Fibroblast of the aortic adventitia (primary cell): Measurements from ENCODE around the gene MED29. TPM values are rescaled to one million over a fixed set of nuclear protein-coding genes. Genes with fewer than 3 reads are reported as not detected.
A peak's percentile ranks its signal among the peaks of the same experiment; 100 is the strongest.

Source experiments
- DNase-seq: peaks from one replicate; pipeline ENCODE4 v3.0.0-alpha.2; 2010; ENCODE audit warnings: low read depth
- H3K4me3 ChIP-seq: 2 replicates; pipeline ENCODE4 v1.5.1; 2011; ENCODE audit warnings: low read depth, mild to moderate bottlenecking, control low read depth, low read length, moderate library complexity
- total RNA-seq: library from RNA; depleted of rRNA; stranded (reverse); fragments of >200 nt; gene quantifications from 2 replicates; pipeline ENCODE4 v1.2.3, GENCODE V29; 2012; ENCODE audit warnings: low replicate concordance
- TF ChIP-seq, protein P1 (sequence below): IDR thresholded peaks from 2 replicates; pipeline ENCODE4 v1.5.1; 2011; ENCODE audit warnings: mild to moderate bottlenecking, low read length, control low read depth, inconsistent platforms; ENCODE audit not compliant: insufficient read depth

The MED29 gene, protein sequence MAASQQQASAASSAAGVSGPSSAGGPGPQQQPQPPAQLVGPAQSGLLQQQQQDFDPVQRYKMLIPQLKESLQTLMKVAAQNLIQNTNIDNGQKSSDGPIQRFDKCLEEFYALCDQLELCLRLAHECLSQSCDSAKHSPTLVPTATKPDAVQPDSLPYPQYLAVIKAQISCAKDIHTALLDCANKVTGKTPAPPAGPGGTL
- total RNA-seq = 16.2 and 25.7 TPM in 2 replicates

DNA sequence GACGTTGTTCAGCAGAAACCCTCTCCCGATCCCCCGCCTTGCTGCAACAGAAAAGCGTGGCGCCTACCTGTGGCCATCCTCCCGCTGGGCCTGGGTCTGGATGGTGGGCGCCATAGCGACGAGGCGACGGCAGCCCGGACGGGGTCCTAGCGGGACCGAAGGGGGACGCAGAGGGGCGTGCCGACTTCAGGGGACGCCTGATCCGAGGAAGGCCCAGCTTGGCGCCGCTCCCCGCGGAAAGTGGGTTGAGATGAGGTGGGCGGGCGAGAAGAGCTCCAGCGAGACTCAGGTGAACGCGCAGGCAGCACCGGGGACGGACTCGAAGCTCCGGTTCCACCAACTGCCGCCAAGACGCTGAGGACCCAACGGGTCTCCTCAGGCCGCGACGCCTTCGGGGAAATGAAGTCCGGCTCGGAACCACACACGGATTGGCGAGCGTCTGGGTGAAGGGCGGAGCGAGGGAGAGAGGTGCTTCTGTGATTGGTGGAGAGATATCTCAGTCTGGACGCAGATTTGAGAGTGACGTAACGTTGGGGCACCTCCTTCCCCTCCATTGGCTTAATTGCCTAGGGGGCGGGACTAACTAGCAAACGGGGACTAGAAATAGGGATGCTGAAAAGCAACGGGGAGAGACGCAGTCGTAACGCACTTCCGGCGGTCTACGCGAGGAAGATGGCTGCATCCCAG is at the start of gene MED29, which contains the start of gene PAF1:
Gene MED29, plus strand, starts transcription at position 628 of the 687 bp plus-strand sequence. Its CDS starts 45 bp downstream, at position 673.
Gene PAF1, minus strand, starts transcription at position 356 of the 687 bp plus-strand sequence. Its CDS starts 242 bp downstream, at position 114.
- DNase-seq = peak; percentile 100
- H3K4me3 ChIP-seq = peak within 1 kb of the TSS; percentile 100
- TF ChIP-seq, protein P1, sequence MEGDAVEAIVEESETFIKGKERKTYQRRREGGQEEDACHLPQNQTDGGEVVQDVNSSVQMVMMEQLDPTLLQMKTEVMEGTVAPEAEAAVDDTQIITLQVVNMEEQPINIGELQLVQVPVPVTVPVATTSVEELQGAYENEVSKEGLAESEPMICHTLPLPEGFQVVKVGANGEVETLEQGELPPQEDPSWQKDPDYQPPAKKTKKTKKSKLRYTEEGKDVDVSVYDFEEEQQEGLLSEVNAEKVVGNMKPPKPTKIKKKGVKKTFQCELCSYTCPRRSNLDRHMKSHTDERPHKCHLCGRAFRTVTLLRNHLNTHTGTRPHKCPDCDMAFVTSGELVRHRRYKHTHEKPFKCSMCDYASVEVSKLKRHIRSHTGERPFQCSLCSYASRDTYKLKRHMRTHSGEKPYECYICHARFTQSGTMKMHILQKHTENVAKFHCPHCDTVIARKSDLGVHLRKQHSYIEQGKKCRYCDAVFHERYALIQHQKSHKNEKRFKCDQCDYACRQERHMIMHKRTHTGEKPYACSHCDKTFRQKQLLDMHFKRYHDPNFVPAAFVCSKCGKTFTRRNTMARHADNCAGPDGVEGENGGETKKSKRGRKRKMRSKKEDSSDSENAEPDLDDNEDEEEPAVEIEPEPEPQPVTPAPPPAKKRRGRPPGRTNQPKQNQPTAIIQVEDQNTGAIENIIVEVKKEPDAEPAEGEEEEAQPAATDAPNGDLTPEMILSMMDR = no peak

DNA sequence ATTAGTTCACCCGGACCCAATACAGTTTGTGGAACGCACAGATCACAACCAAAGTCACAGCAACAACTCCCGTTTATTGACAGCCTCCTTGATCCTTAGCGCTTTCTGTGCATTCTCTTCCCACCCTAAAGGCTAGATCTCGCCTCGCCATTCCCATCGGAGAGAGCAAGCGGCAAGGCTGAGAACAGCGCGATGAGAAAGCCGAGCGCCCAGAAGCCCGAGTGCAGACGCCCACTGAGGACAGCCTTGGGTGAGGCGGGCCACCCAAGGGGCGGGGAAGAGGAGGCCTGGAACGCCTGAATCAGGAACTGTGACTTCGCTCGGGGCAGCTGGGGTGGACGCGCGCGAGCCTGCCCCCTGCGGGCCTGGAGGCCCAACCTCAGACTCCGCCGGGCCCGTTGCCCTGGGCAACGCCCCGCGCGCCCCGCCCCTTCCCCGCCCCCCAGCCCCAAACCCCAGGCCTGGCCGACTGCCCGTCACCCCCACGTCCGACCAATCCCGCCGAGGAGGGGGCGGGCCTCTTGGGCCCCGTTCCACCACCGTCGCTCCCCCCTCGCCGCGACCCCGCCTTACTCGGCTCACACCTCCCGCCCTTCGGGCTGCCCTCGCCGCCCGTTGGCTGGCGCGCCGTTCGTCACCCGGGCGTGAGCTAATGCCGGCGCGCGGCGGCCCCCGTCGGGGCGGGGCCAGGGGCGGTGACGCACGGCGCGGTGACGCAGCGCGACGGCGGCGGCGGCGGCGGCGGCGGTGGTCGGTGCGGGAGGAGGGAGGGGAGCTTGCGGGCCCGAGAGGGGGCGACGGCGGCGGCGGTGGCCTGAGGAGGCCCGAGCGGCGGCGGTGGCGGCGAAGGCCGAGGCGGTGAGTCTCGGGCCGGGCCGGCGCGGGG is 49.2 kb upstream of the MED29 start, which contains the start of gene SAMD4B:
Gene SAMD4B, plus strand, starts transcription at position 703 of the 886 bp plus-strand sequence. CDS start 14,473 bp downstream, outside the sequence.
- TF ChIP-seq, protein P1 = peak; percentile 66
- DNase-seq = peak; percentile 97
- H3K4me3 ChIP-seq = peak within 1 kb of the TSS; percentile 99

DNA sequence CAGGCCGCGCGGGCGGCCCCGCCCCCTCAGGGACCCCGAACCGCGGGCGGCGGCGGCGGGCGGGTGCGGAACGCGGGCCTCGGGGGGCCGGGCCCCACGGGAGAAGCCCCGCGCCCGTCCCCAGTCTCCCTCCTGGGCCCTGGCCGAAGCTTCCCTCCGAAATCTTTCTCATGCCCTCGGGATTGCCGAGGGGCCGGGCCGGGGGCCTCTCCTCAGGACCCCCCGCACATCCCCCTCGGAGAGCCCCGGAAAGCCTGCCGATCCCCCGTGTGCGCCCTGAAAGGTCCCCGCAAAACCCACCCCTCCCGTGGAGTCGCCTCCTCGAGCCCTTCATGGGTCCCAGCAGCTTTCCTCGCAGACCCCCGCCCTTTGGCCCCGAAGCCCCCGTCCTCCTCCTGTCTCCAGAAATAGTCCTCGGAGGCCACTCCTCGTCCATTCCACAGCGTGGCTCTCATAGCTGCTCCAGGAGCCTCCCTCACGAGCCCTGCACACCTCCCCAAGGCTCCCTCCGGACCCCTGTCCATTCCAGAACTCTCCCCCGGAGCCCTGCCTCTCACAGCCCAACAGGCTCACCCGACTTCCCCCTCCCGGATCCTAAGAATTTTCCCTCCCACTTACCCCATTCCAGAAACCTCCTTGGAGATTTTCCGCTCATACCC is 48.4 kb upstream of the MED29 start:
- no peak for DNase-seq
- peak overlapping the region; percentile 81 for H3K4me3 ChIP-seq
- TF ChIP-seq, protein P1 = no peak

DNA sequence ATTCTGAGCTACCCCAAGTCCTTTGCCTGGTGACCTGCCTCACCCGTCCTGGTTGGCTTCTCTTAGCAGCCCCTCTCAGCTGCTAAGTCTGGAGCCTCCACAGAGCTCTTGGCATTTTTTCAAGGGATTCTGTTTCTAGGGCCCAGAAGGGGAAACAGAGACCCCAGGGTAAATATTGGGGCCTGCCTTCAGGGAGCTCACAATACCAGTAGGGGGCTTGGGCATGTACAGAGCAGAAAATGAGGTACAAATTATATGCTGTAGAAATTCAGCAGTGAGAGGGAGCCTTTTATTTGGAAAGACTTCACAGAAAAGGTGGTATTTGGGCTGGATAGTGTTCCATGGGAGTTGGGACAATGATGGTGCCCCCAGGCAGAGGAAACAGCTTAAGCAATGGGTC is 45.2 kb upstream of the MED29 start:
- no peak overlapping the region for H3K4me3 ChIP-seq
- TF ChIP-seq, protein P1 = no peak
- no peak for DNase-seq

DNA sequence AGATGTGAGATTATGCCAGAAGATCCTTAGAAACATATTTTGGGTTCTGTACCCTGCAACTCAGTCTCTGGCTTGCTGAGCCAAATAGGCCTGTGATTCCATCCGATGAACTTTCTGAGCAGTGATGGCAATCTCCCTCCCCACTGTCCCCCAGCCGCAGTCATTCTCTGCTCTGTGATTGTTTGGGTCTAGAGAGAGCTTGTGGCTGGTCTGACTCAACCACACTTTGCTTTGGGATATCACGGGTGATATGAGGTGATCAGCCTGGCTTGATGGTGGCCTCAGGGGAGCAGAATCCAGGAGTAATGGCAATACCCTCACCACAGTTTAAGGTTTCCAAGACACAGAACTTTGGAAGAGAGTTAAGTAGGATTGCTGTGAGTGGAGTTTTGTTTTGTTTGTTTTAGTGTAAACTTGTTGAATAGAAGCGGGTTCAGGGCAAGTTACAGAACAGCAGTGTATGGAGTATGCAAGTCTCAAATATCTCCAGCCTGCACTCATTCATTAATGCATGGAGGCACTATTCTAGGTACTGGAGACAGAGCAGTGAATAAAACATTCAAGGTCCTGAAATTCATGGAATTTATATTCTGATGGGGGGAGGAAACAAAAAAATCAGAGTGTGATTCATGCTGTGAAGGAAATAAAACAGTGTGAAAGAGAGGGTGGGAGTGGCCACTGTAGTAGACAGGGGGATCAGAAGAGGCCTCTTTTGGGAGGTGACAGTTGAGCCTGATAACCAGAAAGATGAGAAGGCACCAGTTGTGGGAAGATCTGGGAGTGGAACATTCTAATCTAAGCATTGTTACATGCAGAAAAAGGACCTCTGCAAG is 43.6 kb upstream of the MED29 start:
- TF ChIP-seq, protein P1 = no peak
- DNase-seq = no peak

More for the DNA sequence above, 43.6 kb upstream of the MED29 start:
- H3K4me3 ChIP-seq = no peak overlapping the region
